ENCODE data around the gene FRMPD2.
"Not testable (repeated sequence)": the region's sequence is repeated elsewhere in the genome, so short reads cannot be mapped to it uniquely, and the experiment has no call there.

Gene FRMPD2

GRCh38 chr10:48231178-48231577, 43.3 kb downstream of the FRMPD2 start:
- no peak for DNase-seq

GRCh38 chr10:48227213-48227612, 47.3 kb downstream of the FRMPD2 start:
- DNase-seq: no peak

GRCh38 chr10:48224979-48225560, 49.4 kb downstream of the FRMPD2 start:
- no peak for DNase-seq

- DNase-seq: no peak
Measured at GRCh38 chr10:48224296-48224695, 50.2 kb downstream of the FRMPD2 start.

GRCh38 chr10:48221814-48222213, 52.7 kb downstream of the FRMPD2 start:
- DNase-seq: no peak

GRCh38 chr10:48221031-48221430, 53.5 kb downstream of the FRMPD2 start:
- not testable (repeated sequence) for DNase-seq

GRCh38 chr10:48219194-48219593, 55.3 kb downstream of the FRMPD2 start:
- DNase-seq: no peak

- DNase-seq: no peak
Measured at GRCh38 chr10:48216744-48217143, 57.8 kb downstream of the FRMPD2 start.

GRCh38 chr10:48216204-48216505, 58.3 kb downstream of the FRMPD2 start:
- no peak for DNase-seq

GRCh38 chr10:48215486-48216203, 58.9 kb downstream of the FRMPD2 start:
- peak; percentile 20 for DNase-seq

GRCh38 chr10:48214716-48215485, 59.6 kb downstream of the FRMPD2 start:
- DNase-seq: no peak

GRCh38 chr10:48213047-48213446, 61.4 kb downstream of the FRMPD2 start:
- DNase-seq: no peak

GRCh38 chr10:48211777-48212176, 62.7 kb downstream of the FRMPD2 start:
- DNase-seq: no peak

GRCh38 chr10:48210966-48211365, 63.5 kb downstream of the FRMPD2 start:
- no peak for DNase-seq

GRCh38 chr10:48210391-48210790, 64.1 kb downstream of the FRMPD2 start:
- DNase-seq: no peak

- no peak for DNase-seq
Measured at GRCh38 chr10:48209241-48209640, 65.3 kb downstream of the FRMPD2 start.

- DNase-seq: no peak
Measured at GRCh38 chr10:48207853-48208252, 66.6 kb downstream of the FRMPD2 start.

GRCh38 chr10:48206482-48207250, 67.8 kb downstream of the FRMPD2 start:
- no peak for DNase-seq

GRCh38 chr10:48205918-48206317, 68.6 kb downstream of the FRMPD2 start:
- DNase-seq: no peak

GRCh38 chr10:48199580-48200377, 74.7 kb downstream of the FRMPD2 start:
- DNase-seq: no peak

GRCh38 chr10:48197236-48197899, 77.1 kb downstream of the FRMPD2 start:
- DNase-seq: no peak

- no peak for DNase-seq
Measured at GRCh38 chr10:48195803-48196202, 78.7 kb downstream of the FRMPD2 start.

Data from stimulated activated CD4-positive, alpha-beta T cell treated with anti-CD3 and anti-CD28 coated beads, Interleukin-12 subunit alpha, Interleukin-12 subunit beta, amount 100 ng/mL, for 4 hours (primary cell).